HG03108 (cell line): ENCODE results near the gene FIGNL2.

Experiments
- ATAC-seq: cut with Tn5 transposase; IDR thresholded peaks from one replicate; pipeline ENCODE4 v1.9.1; 2021; ENCODE audit warnings: moderate library complexity; ENCODE audit not compliant: unreplicated experiment

FIGNL2 gene

DNA sequence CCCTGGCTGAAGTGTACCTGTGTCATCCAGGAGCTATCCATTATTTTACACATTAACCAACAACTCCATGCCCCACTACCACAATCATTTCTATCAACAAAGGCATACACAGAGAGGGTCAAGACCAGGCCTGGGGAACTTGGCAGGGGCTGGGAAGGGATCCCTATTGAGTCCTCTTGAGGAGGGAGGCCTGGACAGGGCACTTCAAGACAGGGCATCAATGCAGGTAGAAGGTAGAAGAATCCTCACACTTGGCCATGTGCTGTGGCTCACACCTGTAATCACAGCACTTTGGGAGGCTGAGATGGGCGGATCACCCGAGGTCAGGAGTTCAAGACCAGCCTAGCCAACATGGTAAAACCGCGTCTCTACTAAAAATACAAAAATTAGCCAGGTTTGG is 26.0 kb upstream of the FIGNL2 start:
- ATAC-seq, result no peak

DNA sequence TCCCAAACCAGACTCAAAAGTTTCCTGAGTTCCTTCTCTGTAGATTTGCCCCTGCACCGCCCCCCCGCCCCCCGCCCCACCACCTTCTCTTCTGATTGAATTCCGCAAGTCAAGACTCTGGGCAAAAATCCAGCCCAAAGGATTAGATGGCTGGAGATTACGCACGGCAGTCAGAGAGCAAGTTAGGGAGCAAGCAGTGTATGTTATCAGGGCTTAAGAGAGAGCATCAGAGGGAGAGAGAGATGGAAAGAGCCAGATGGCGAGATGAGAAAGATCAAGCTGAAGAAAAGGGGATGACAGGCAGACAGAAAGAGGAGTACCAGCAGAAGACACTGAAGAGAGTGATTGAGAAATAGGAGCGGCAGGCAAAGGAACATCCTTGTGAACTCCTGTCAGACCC is 25.5 kb upstream of the FIGNL2 start:
- ATAC-seq, result no peak

DNA sequence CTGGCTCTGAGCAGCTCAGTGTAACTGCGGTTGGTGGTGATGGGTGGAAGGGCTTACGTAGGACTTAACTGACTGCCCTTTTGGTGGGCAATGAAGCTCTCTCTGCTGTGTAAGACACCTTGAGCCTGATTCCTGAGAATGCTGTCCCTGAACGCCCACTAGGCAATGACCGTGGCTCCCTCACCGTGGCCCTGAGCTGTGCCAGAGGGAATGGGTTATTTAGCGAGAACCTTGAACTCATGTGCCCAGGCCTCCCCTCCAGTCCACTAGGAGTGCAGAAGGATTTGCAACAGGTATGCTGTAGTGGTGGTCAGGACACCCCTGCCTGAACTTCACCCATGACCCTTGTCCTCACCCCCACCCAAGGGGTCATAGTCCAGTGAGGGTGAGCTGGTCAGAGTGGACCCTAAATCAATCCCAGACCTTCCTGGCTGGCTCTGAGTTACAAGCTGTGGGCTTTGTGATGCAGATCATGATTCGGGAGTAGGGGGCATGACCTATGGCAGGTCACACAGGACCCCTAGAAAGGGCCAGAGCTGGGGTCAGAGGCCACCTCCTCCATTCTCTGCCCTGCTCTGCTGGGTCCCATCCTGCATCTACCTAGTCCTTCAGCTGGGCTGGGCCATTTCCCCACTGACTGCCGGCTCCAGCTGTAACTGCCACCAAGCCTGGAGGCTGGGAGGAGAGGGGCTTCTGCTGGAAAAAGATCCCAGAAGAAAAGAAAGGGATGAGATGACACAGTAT is 24.9 kb upstream of the FIGNL2 start:
- no peak for ATAC-seq

DNA sequence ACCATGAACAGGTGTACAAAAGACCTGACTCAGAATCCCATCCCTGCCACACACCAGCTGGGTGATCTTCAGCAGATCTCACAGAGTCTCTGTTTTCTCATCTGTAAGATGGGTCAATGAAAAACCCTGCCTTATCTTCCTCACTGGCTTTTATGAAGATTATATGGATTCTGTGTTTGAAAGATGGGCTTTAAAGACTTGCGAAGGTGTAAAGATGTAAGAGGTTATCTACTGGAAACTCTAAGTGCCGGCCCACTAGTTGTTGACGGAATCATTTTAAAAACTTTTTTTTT is 24.1 kb upstream of the FIGNL2 start:
- ATAC-seq, result no peak

DNA sequence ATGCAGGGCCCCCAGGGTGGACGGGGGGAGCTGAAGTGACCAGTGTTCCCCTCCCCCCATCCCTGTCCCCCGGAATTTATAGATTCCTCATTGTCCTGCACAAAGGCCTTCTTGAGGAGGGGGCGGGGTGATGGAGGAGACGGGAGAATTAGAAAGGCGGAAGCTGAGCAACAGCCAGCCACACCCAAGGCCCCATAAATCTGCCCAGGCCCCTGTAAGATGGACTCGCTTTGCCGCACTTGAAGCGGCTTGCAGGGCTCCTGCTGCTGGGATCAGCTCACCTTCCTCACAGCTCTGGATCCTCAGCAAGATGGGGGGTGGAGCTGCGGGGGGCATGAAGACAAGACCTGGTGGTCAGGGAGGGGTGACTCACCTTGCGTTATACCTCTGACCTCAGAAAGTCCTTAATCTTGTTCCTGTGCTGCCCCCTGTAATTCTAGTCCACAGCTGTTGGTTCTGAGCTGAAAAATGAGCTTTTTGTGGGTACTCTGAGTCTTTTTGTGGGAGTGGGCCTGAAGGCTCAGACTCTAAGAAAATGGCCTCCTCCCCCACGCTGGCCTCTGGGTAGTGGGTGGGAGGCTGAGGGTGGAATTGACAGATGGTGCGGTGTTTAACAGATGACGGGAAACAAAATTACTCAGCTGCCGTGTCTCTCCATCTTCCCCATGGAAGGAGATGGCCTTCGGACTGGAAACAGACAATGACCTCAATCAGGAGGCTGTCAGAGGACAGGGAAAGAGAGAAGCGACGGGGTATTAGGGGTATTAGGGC is 23.6 kb upstream of the FIGNL2 start:
- ATAC-seq, result no peak

DNA sequence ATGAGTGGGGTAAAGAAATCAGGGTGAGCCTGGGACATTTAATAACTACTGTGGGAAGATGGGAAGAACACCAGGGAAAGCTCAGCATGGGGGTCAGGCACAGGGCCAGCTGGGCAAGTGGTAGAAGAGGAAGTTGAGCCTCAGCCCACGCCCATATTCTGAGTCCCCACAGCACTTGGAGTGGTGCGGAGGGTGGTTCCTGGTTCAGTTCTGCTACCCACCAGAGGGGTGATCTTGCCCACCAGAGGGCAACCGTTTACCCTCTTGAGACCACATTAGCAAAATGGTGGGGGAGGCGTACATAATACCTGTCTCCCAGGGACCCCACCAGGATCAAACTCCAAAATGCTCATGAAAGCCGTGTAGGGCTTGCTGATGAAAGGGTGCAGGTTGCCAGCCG is 22.6 kb upstream of the FIGNL2 start:
- no peak for ATAC-seq

DNA sequence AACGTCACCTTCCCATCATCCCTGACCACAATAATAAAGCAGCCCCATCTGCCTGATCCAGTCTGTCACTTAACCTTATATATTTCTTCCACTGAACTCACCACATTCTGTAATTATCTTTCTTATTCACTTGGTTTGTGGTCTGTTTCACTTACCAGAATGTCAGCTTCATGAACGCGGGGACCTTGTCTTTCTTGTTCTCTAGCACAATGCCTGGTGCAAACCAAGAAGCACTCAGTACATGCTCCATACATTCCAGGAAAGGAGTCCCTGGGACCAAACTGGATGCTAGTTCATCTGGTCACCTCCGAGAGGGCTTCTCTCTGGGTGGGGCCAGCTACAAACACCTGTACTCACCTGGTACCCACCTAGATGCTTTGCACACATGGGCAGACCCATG is 22.0 kb upstream of the FIGNL2 start:
- no peak for ATAC-seq

DNA sequence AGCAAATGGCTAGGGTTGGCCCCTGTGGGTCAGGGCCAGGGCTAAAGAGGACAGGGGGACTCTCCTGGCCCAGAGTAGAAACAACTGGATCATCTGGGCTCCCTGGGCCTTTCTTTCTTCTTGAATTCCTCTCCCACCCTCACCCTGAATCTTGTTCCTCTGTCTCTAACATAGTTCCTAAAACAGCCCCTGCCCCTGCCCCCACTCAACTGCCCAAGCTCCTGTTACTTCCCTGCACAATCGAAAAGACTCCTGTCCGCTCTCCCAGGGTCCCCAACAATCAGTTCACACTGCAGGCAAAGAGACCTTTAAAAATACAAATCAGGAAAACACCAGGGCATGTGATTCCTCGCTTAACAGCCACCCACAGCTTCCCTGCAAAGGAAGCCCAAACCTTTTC is 21.4 kb upstream of the FIGNL2 start:
- ATAC-seq, result no peak

DNA sequence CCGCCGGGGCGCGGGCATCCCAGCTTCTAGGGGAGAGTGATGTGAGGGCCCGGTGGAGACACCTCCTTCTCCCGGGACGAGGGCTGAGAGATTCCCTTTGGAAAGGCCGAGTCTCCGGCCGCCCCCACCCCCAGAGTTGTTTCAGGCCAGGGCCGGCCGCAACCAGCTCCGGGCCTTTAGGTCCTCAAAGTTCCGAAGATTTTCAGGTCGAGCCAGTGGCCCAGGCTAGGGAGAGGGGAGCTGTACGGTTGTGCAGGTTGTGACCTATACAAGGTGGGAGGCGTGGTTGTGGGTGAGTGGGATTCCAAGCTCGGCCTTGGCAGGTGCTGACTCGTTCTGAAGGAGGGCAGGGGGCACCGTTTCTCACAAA is 21.0 kb upstream of the FIGNL2 start:
- ATAC-seq, result no peak

DNA sequence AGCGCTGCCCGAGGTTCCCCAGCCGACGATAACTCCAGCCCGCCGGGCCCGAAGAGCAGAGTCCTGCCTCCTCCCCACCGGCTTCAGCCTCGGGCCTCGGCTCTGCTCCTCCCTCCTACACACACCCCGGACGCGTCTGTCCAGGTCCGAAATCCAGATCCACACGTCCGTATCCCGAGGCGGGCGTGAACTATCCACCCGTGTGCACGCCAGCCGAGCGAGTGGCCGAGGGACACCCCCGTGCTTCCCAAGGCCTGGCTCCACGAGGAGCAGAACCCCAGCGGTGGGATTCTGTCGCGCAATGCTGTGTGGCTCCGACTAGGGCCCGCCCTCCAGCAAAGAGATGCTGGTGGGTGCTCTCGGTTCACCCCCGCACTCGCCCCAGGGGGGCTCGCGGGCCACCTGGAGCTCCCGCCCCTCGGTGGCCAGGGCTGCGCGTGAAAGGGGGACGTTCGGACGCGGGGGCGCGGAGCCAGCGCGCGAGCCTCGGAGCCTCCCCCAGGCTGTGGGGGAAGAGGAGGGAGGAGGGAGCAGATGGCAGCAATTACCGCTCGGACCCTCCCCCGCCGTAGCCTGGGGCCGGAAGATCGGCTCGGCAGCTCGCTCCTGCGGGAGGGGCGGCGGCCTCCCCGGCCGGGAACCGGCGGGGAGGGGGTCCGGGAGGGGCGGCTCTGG is 20.4 kb upstream of the FIGNL2 start:
- no peak for ATAC-seq

DNA sequence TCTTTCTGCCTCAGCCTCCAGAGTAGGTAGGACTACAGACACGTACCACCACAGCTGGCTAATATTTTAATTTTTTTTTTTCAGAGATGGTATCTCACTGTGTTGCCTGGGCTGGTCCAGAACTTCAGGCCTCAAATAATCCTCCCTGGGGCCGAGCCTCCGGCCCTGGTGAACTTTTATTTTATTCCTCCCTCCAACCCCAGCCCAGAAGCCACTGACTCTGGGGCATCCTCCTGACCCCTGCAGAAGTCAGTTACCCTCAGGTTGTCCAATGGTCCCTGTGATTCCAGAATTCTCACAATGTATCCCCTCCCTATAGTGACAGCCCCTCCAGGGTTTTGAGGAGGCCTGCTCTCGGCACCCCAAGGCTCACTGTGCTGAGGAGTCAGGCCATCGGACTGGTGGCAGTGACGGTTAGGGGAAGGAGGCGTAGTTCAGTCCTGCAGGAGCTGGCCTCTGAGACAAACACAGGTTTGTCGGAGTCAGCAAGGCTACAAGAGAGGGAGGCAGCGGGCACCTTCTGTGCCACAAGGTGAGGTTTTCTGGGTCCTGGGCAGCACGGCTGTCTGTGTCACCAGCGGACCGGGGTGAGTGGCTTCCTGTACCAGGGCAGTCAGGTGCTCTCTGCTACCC is 19.4 kb upstream of the FIGNL2 start:
- ATAC-seq, result no peak

DNA sequence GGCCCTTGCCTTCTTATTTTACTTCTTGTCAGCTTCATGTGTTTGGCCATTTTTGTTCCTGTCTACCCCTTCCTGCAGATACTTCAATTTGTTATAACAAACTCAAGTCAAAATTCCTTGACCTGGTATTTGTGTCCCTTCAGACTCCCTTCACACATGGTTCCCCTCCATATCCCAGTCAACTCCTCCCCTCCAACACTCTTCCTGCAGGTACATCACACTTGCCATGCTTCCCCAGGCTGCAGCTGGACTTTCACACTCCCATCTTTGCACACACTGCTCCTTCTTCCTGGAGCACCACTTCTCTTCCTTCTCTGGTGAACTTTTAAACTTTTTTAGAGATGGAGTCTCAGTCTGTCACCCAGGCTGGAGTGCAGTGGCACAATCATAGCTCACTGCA is 18.9 kb upstream of the FIGNL2 start:
- ATAC-seq, result no peak

DNA sequence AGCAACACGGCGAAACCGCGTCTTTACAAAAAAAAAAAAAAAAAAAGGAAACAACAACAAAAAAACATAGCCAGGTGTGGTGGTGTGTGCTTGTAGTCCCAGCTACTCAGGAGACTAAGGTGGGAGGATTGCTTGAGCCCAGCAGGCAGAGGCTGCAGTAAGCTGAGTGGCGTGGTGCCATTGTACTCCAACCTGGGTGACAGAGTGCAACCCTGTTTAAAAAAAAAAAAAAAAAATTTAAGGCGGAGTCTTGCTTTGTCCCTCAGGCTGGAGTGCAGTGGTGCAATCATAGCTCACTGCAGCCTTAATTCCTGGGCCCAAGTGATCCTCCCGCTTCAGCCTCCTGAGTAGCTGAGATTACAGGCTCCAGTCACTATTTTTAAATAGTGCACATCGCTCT is 18.2 kb upstream of the FIGNL2 start:
- no peak for ATAC-seq

DNA sequence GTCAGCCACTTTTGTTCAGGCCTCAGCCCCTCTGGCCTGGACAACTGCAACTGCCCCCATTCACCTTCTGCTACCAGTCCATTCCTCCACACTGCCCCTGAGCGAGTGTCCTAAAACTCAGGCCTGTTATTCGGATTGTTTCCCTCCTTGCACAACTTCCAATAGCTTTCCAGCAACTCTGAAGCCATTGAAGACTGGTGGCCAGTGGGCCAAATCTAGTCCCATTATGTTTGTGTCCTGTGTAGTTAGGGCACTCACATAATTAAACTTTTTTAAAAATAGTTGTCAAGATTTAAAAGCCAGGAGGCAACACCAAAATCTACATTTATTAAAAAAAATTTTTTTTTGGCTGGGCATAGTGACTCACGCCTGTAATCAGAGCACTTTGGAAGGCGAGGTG is 17.8 kb upstream of the FIGNL2 start:
- no peak for ATAC-seq

DNA sequence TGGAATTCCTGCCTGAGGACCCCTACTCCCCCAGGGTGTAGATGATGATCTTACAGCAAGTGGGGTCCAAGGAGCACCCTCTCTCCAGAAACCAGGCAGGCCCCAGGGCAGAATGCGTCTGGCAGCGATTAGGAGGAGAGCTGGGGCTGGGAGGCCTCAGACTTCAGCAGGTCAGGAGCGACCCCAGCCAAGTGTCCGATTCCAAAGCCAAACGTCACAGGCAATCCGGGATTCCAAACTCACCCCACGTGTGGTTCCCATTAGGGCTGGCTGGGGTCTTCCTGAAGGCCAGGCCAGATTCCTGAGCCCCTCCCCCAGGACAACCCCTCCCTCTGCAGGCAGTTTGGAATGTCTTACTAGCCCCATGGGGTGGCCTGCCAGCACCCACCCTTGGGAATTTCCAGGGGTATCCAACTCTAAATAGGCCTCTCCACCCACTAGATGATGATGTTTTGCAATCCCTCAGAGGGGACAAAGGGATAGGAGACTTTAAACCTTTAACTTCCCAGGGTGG is 17.3 kb upstream of the FIGNL2 start:
- no peak for ATAC-seq

DNA sequence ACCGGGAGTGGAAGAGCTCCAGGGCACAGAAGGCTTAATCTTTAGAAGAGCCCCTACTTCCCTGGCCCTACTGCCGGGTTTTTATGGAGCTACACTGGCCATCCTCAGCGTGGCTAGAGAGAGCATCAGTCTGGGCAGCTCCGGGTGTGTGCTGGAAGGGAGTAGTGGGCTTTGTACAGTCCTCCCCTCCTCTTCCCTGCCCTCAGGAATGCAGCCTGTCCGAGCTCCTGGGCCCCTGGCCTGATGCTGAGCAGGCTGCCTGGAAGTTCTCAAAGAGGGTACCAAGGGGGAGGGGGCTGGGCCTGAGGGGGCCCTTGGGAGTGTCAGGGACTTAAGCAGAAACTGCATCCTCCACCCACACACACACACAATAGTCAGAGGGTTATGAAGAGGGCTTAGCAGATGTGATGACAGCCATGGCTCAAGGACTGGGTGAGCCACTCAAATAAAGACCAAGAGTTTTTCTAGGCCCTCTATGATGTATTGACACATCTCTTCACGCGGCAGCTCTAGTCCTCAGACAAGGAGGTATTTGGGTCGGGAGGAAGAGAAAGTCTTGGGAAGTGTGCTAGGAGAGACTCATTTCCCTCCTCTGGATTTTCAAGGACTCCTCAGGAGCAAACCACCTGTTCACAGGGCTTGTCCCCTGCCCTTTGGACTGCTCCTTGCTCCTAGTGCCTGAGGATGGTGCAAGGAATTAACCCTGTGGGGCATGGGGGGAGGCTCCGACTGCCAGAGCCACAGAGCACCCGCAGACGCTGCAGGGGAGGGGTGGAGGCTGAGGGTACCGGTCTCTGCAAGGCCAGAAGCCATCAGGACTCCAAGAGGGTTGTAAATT is 16.5 kb upstream of the FIGNL2 start:
- ATAC-seq, result no peak

DNA sequence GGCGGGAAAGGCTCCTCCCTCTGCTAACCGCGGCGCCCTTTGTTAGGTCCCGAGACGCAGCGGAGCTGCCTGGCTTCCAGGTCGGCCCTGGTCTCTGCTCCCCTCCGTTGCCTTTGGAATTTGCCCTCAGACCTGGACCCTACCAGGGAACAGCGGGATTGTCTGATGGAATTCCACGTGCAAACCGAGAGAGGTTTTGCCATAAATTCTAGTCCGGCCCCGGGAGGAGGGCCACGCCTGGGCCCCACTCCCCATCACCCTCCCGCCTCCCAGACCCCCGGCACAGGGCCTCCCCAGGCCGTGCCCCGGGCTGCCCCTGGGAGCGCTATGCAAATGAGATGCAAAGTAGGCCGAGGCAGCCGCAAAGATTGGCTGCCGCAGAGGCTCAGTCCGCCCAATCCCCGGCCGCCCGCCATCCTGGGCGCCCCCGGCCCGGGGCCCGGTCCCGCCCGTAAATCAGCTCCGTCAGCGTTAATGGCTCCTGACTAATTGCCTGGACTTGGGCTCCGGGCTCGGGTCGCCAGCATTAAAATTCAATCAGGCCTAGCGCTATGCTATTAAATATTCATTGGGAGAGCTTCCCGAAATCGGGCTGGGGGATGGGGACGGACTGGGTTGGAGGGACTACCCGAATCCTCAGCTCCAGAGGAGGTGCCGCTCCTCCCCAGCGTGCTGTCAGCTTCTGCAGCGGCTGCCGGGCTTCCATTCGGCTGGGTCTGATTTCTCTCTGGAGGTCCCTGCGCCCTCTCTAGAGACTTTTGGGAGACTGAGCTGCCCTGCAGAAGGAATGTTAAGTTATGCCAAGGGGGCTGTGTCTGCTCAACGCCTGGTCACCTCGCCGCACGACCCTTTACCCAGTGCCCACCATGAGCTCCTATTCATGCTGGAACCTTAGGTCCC is 15.7 kb upstream of the FIGNL2 start:
- no peak for ATAC-seq

DNA sequence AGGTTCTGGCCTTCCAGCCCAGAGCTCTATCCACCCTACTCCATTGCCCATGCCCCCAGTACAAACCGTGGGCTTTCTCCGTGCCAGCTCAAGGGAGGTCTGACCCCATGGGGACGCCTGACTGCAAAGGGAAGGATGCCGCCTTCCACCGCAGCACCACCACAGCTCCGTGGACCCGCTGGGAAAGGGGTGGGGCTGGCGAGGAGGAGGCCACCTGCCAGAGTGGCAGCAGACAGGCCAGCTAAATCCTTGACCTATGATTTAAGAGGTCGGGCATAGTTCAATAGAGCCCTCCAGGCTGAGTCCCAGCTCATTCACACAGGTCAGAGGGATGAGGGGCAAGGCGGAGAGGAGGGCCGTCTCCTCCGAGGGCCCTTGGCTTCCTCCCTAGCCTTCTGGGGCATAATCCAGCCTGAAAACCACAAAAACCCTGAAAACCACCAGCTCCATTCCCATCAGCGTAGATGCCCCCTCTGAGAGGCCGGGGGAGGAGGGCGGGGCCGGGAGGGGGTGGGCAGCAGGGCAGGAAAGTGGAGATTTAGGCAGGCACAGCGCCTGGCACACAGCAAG is 14.9 kb upstream of the FIGNL2 start:
- ATAC-seq, result no peak

DNA sequence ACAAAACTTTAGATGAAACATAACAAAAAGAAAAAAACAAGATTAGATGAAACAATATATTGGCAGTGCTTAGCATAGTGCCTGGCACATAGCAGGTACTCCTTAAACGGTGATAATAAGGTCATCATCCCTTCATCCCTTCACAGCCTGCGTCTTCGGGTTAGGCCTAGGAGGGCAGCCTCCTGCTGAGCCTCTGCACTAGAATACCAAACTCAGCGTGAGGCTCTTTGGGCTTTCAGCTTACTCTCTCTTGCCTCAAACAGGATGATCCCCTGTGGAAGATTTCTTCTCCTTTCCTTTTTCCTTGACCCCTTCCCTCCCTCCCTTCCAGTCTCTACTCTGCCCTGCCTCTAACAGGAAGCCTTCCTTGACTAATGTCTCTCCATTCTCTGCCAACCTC is 14.4 kb upstream of the FIGNL2 start:
- ATAC-seq, result no peak
